Subcutaneous adipose tissue (tissue), 4 donors: Measurements from ENCODE around the gene CADM2. TPM values are rescaled to one million over a fixed set of nuclear protein-coding genes. Genes with fewer than 3 reads are reported as not detected.

Experiments
- CTCF ChIP-seq: fragments of 450-650 bp; IDR thresholded peaks from one replicate; pipeline ENCODE4 v1.5.1; 2016; ENCODE audit warnings: low read depth, mild to moderate bottlenecking, control low read depth, antibody characterized with exemption, moderate library complexity
- total RNA-seq, 4 donors: library from RNA; depleted of rRNA; stranded (reverse); fragments of >200 nt; gene quantifications; one replicate each; pipeline ENCODE4 v1.1.0, GENCODE V29; 2016

CADM2 gene
- total RNA-seq, 4 donors from 2014 or later = 1.0 to 19.8 (median 4.4) TPM

DNA sequence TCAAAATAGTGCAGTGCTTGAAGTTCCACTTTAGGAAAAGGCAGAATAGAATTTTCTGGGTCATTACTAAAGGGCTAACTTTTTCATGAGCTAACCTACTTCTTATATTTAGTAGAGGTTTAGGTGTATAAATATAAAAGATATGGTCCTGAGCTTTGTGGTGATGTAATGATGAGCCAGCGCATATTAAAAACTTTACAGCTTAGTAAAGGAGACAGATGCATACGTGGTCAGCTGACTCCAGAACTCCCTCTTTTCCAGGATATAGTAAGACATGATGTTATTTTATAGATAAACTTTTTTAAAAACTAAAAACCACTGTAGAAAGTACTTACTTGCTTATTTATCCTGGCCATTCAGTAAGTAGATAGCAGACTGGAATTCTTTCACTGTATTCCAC, 895.0 kb downstream of the CADM2 start:
- TF ChIP-seq CTCF = no peak

GRCh38 chr3:85862893-85863455, 904.2 kb downstream of the CADM2 start:
- TF ChIP-seq CTCF = no peak

GRCh38 chr3:85864896-85865295, 906.1 kb downstream of the CADM2 start:
- no peak for TF ChIP-seq CTCF

GRCh38 chr3:85867072-85867471, 908.3 kb downstream of the CADM2 start:
- no peak for TF ChIP-seq CTCF

DNA sequence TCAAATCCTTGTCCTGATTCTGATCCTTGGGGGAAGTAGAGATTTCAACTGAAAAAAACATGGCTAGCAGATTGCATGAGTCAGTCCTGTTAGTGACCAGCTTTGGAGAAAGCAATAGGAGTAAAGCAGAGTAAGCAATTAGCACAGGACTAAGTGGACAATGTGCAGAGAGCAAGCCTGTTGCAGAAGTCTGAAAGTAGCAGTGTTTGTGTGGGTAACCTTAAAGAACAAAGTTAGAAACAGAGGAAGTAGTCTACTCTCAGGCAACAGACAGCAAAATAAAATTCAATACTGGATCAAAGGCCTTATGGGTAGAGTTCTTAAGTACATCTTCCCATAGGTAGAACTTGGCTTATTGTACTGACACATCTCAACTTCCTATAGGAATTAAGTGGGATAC, 916.8 kb downstream of the CADM2 start:
- TF ChIP-seq CTCF = no peak

DNA sequence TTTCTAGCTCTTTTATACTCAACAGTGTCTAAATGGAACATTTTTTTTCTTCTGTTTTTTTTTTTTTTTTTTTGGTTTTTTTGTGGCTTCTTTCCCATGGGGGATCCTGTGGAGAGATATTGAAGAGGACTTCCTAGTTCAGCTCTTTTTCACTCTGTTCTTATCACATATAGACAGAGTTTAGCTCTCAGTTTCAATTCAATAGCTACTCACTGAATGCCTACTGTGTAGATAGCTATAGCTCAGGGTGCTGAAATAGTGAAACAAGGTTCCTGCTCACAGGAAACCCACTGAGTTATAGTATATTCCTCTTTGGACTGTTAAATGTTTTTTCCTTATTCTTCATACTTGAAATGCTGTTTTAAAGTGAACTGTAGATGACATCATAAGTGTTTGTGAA, 918.8 kb downstream of the CADM2 start:
- TF ChIP-seq CTCF = no peak

GRCh38 chr3:85881833-85882393, 923.1 kb downstream of the CADM2 start:
- TF ChIP-seq CTCF = no peak
